ACHN (cell line): Measurements from ENCODE around the gene ONECUT1.

Source experiments
- DNase-seq: peaks from one replicate; pipeline ENCODE4 v3.0.0-alpha.2; 2015
- in situ Hi-C: cut with HindIII; loops from 2 replicates; pipeline ENCODE4 v1.10.0; 2017; ENCODE audit warnings: low sequenced_read_pairs, low pct_ligation_motif_present, low pct_unique_long_range_greater_than_20kb

The ONECUT1 gene

DNA sequence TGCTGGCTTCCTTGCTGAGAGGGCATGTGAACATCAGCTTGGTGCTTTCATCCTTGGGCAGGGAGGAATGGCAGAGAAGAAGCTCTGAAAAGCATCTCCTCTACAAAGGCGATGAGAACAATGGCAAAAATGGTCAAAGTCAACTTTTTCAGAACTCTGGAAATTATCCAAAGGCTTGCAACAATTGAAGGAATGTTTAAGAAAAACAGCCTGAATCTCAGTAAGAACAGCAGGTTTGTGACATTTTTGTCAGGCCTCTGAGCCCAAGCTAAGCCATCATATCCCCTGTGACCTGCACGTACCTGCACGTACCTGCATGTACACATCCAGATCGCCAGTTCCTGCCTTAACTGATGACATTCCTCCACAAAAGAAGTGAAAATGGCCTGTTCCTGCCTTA is 51.8 kb downstream of the ONECUT1 start:
- in situ Hi-C loops = loop anchor here (25.0 kb wide), 1 partner anchor 476 kb away; no protein-coding TSS in a partner anchor
- DNase-seq = no peak

DNA sequence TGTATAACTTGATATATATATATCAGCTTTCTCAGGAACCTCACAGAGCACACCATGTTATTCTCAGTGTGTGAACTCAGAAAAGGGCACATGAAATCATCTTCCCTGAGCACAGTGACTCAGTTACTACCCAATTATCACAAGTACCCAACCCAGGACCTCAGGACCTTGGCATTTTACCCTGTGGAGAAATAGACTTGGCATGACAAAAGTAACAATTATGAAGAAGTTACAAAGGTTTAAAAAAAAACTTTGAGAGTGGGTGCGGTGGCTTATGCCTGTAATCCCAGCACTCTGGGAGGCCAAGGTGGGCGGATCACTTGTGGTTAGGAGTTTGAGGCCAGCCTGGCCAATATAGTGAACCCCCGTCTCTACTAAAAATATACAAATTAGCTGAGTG is 52.4 kb downstream of the ONECUT1 start:
- in situ Hi-C loops = loop anchor here (25.0 kb wide), 1 partner anchor 475 kb away; no protein-coding TSS in a partner anchor
- DNase-seq = no peak

DNA sequence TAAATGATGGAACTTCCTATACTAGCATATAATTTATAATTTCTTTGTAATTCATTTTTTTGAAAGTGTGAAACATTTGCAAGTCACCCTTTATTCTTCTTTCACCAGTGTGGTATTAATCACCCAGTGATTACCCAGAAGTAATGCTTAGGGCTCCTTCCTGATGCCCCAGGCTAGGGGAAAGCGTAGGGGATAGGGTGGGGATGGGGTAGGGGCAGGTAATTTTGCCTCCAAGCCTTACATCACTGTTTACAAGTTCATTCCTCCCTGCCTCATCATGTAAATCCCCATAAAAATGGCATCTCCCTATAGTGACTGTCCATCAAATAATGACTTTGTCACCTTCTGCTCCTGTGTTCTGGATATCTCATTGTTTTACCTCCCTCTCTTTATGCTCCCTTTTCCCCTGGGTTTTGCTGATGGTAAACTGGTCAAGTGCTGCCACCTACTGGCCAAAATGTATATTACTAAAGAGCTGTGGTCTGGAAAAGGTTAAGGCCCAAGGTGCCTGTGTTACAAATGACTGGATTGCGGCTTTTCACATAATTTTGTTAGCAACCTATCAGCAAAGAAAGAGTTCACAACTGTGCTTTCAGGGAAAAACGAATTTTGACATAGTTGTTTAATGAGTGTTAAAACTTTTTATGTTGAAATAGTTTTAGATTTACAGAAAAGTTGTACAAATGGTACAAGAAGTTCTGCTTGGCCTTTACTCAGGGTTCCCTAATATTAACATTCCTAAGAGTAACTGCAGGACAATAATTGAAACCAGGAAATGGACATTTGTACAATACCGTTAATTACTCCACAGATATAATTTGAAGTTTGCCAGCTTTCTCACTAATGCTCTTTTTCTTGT is 54.7 kb downstream of the ONECUT1 start:
- DNase-seq = peak; percentile 78
- in situ Hi-C loops = loop anchor here (25.0 kb wide), 1 partner anchor 473 kb away; no protein-coding TSS in a partner anchor

DNA sequence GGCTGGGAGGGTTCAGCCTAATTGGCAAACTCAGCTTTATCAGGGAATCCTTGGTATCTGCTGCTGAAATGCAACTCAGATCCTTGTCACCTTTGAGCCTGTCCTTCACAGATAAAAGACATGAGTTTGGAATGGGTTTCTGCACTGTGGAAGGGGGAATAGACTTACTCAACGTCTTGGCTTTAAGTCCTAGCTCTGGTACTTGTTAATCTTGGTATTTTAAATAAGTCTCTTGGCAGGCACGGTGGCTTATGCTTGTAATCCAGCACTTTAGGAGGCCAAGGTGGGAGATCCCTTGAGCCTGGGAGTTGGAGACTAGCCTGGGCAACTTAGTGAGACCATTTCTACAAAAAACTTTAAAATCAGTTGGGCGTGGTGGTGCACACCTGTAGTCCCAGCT is 55.8 kb downstream of the ONECUT1 start:
- in situ Hi-C loops = loop anchor here (25.0 kb wide), 1 partner anchor 472 kb away; no protein-coding TSS in a partner anchor
- no peak for DNase-seq

DNA sequence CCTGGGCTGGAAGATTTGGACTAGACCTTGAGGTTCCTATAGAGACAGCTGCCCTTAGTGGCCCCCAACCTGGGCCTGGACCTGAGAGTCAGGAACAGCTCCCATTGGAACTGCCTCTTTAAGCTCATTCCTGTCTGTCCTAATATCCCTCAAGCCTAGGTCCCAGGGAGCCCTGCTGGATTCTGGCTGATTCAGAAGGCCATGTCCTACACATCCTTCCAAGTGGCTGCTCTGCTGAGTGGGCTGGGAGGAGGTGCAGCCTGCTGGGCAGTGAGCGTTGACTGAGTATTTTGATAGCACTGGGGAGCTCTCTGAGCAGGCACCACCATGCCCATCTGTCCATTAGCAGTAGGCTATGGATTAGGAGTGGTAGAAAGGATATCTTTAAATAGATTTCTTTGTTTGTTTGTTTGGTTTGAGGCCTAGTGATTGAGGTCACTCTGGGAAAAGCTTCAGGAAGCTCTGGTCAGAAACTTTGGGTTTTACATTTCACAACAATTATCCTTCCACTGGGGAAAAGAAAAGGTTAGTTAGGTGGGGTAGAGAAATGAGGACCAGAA is 56.4 kb downstream of the ONECUT1 start:
- in situ Hi-C loops = loop anchor here (25.0 kb wide), 1 partner anchor 471 kb away; no protein-coding TSS in a partner anchor
- no peak for DNase-seq

DNA sequence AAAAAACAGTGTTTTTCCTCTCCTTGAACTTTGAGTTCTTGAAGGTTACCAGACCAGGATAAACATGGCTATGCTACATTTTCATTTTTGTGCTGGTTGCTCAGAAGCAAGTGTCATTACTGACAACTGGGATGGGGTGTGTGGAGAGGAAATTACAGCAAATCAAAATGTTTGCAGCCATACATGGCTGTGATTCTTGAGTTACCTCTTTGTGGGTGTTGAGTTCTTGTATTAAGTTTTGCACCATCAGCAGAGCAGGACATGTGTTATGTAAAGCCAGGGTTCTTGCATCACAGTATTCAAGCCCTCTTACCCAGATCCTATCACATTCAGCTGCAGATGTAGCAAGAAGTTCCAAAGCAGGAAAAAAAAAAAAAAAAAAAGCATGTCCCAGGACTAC is 57.0 kb downstream of the ONECUT1 start:
- in situ Hi-C loops = loop anchor here (25.0 kb wide), 1 partner anchor 471 kb away; no protein-coding TSS in a partner anchor
- no peak for DNase-seq

DNA sequence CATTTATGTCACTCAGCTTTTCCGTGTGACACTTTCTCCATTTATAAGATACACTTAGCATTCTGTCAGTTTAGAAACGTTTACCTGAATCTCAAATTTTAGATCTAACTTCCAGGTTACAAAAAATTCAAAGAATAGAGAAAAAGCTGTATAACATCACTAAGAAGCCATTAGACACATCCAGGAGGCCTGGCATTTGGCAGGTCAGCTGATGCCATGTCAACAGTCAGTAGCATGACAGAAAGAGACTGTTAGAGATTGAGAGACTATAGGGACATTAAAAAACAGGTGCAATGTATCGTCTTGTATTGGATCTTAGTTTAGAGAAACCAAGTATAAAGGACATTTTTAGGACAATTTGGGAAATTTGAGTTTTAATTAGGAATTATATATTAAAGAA is 57.6 kb downstream of the ONECUT1 start:
- DNase-seq = no peak
- in situ Hi-C loops = loop anchor here (25.0 kb wide), 1 partner anchor 470 kb away; no protein-coding TSS in a partner anchor

DNA sequence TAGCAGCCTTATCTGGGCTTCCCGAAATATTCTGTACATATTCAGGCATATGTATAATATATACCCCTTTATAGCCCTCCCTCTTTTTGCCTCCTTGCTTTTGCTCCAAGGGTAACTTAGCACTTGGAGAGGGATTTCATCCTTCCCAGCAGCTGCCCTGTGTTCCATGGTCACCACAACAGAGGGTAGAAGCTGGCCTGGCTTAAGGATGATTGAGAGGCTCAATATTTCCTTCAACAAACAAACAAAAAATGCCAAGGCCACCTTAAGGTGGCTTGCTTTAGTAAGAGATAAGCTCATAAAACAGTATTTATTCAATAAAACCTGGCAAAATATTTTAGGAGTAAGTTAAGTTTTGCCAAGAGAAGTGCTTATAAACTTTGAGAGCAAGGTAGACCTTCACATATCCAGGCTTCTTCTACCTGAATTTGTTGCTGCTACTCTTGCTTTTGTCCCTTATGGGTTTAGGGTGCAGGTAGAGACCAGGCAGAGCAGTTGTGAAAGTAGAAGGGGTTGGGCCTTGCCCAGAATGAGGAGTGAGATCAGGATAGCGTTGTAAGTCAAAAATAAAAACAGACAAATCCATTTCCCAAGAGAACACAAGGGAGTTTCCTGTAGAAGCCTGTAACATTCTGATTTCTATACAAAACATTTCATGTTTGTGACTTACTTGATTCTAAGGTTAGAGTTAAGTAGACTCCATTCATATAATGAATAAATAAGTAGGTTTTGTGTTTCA is 58.2 kb downstream of the ONECUT1 start:
- no peak for DNase-seq
- in situ Hi-C loops = loop anchor here (25.0 kb wide), 1 partner anchor 470 kb away; no protein-coding TSS in a partner anchor

DNA sequence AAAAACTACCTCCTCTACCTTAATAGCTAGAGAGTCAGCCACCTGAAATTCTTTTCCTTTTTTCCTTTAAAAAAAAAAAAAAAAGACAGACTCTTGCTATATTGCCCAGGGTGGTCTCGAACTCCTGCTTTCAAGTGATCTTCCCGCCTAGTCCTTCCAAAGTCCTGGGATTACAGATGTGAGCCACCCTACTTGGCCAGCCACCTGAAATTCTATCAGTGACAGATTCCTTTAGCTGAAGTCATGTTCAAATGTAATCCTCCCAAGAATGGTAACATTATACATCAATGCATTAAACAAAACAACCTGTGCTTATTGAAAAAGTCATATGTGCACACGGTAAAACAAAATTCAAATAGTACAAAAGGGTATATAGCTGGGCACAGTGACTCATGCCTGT is 59.1 kb downstream of the ONECUT1 start:
- in situ Hi-C loops = loop anchor here (25.0 kb wide), 1 partner anchor 469 kb away; no protein-coding TSS in a partner anchor
- no peak for DNase-seq

DNA sequence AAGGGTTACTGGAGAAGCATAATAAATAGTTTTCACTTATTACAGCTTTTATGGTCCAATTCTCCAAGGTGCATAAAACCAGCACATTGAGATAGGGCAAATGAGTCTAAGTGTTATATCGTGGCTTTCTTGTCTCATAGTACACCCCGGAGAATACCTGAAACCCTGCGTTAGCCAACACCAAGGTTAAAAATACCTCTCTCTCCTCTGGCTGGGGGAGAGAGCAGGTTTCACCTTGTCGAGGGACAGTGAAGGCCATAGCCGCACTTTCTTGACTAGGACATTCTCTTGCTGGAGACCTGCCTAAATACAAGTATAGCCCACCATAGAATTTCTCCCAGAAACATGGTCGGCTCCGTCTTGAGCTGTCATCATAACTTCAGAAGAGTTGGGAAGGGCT is 59.5 kb downstream of the ONECUT1 start:
- no peak for DNase-seq
- in situ Hi-C loops = loop anchor here (25.0 kb wide), 1 partner anchor 468 kb away; no protein-coding TSS in a partner anchor

DNA sequence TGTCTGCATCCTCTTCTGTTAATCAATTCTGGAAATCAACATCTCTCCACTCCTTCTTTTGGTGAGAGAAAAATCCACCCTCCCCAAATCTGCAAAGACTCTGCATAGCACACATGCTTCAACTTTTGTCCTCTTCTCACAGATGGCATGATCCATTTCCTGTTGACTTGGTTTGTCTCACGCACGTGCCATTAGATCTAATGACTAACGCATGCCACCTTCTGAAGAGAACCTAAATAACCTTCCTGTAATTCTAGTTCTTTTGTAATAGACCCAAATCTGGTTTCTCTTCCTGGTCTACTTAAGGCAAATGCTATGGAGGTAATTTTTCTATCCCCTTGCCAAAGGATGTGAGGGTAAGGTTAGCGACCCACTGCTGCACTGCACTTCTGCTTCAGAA is 60.0 kb downstream of the ONECUT1 start:
- no peak for DNase-seq
- in situ Hi-C loops = loop anchor here (25.0 kb wide), 1 partner anchor 468 kb away; no protein-coding TSS in a partner anchor

DNA sequence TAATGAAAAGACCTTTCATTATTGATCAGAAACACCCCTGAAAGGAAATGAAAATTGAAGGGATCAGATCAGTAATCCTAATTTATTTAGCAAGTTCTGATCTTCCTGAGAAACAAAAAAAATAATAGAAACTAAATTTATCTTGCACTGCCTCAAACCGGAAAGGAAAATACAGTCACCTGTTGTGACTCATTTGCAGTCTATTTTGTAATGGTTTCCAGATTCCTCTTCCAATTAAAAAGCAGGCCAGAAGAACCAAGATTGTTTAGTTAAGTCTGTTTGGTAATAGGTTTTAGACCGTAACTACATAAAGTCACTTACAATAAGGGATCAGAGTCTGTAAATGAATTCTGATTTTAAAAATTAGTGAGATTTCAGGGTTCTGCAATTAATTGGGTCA is 61.2 kb downstream of the ONECUT1 start:
- in situ Hi-C loops = loop anchor here (25.0 kb wide), 1 partner anchor 467 kb away; no protein-coding TSS in a partner anchor
- DNase-seq = no peak

DNA sequence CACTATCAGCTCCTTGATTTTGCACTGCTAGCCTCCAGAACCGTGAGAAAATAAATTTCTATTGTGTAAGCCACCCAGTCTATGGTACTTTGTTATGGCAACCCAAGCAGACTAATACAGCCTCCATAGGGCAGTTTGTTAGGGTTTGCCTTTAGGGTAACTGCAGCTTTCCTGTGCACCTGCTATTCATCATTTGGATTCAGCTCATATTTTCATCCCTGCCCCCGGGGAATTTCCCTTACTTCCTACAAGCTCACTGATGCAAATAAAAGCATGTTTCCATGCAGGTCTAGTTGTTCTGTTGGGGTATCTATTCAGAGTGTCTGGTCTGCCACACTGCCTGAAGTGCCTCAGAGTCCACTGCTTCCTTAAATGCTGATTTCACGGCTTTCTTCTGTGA is 62.3 kb downstream of the ONECUT1 start:
- in situ Hi-C loops = loop anchor here (25.0 kb wide), 1 partner anchor 466 kb away; no protein-coding TSS in a partner anchor
- no peak for DNase-seq

DNA sequence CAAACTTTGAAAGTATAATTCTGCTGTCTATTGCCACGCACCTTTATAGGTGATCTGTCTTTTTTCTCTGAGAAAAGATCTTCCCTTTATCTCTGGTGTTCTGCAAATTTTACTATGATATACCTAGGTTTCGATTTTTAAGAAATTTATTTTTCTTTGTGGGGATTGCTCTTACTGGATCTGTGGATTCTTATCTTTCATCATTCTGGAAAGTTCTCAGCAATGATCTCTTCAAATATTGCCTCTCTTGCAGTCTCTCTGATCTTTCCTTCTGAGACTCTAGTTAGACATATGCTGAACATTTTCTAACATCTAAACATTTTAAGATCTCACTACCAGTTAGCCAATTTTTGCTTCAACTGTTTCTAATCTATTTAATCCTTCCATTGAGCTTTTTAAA is 63.9 kb downstream of the ONECUT1 start:
- DNase-seq = no peak
- in situ Hi-C loops = loop anchor here (25.0 kb wide), 1 partner anchor 464 kb away; no protein-coding TSS in a partner anchor

DNA sequence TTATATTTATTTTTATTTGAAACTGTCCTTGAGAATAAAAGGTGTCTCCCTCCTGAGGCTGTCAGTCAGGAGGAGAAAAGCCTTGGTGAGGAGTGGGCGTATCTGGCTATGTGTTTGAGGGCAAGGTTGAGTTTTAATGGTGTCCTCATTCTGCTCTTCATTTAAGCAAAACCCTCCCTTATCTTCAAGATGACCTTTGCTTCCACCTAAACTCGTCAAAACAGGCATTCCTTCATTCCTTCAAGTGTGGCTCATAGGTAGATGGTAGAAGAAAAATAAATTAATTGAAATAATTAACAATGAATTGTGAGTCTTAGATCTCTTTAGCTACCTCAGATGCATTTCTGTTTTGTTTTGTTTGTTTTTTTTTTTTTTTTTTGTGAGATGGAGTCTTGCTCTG is 71.6 kb downstream of the ONECUT1 start:
- no peak for DNase-seq
- in situ Hi-C loops = no loop called here

DNA sequence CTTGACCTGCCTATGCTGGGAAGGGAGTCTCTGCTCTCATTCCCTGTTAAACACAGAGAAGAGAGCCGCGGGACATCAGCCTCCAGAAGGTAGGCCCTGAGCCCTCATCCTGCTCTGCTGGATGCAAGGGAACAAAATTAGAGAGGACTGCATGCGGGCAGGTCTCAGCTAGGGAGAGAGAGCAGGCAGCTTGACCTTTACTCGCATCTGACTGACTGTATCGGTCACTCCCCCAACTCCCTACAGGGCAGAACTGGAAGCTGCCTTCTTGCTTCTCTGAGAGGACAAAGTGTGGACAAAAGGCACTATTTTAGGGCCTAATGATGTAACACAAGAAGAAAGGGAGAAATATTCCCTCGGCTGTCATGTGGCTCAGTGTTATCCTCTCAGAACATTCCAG is 72.2 kb downstream of the ONECUT1 start:
- no peak for DNase-seq
- in situ Hi-C loops = no loop called here

DNA sequence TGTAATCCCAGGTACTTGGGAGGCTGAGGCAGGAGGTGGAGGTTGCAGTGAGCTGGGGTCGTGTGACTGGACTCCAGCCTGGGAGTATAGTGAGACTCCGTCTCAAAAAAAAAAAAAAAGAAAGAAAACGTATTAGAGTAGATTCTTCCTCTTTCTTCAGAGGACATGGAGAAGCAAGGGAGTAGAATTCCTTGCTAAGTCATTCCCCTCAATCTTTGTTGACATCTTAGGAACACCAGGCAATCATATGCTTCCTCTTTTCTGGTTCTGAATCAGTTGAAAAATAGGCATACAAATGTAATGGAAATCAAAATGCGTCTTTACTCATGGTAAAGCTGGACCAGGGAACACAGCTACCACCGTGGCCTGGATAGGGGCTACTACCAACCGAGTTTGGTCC is 72.7 kb downstream of the ONECUT1 start:
- no peak for DNase-seq
- in situ Hi-C loops = no loop called here

DNA sequence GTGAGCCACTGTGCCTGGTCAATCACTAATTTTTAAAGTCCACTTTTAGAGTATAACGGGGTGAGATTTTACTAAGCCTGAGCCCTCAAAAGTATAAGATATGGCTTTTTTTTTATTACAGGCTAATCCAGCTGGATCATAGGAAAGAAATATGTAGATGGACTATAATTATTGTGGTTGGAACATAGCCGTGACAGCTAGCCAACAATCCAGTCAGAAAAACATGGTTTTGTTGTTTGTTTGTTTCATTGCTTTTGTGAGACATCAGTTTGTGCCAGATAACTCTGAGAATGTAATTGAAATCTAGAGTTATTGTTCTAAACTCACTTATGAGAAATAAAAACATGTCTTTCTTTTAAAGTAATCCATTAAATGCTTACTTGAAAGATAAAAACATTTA is 73.6 kb downstream of the ONECUT1 start:
- in situ Hi-C loops = no loop called here

DNA sequence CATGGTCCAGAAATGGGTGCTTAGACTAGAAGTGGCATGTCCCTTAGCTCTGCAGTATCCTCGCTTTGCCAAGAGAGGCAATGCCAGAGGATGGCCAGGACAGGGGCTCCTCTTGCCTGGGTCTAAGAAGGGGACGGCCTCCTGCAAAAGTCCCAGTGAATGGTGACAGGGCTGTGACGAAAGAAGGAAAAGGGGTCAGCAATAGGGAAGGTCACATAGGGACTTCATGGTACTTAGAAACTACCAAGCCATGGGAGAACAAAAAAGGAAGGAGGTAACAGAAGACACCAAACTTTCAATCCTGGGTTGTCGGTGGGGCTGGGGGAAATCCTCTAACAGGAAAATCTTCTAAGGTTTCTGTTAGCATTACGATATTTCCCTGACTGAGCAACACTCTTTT is 74.7 kb downstream of the ONECUT1 start:
- no peak for DNase-seq
- in situ Hi-C loops = no loop called here

More for the DNA sequence above, 73.6 kb downstream of the ONECUT1 start:
- no peak for DNase-seq
